Fibroblast of lung (primary cell): ENCODE results near the gene SEMA3D. TPM values are rescaled to one million over a fixed set of nuclear protein-coding genes. Genes with fewer than 3 reads are reported as not detected.

Experiments used
- DNase-seq, 2 donors: peaks; one replicate each; pipeline versions ENCODE4 v3.0.0 to v3.0.0-alpha.2; 2010; ENCODE audit warnings: low read depth in 2 of 2
- H2AFZ ChIP-seq: 2 replicates; pipeline ENCODE4 v1.5.1; 2012; ENCODE audit warnings: low read length, control low read depth, inconsistent platforms
- H3K27ac ChIP-seq: 2 replicates; pipeline ENCODE4 v1.5.1; 2011; ENCODE audit warnings: low read length, control low read depth; ENCODE audit not compliant: insufficient read depth
- H3K27me3 ChIP-seq: 2 replicates; pipeline ENCODE4 v1.5.1; 2011; ENCODE audit warnings: mild to moderate bottlenecking, low read length; ENCODE audit not compliant: control insufficient read depth, insufficient read depth
- H3K36me3 ChIP-seq: 2 replicates; pipeline ENCODE4 v1.5.1; 2011; ENCODE audit warnings: low read length; ENCODE audit not compliant: control insufficient read depth, insufficient read depth
- H3K4me1 ChIP-seq: 2 replicates; pipeline ENCODE4 v1.5.1; 2011; ENCODE audit warnings: low read length; ENCODE audit not compliant: control insufficient read depth, insufficient read depth; ENCODE audit errors: extremely low read depth
- H3K4me2 ChIP-seq: 2 replicates; pipeline ENCODE4 v1.5.1; 2011; ENCODE audit warnings: low read length, control low read depth; ENCODE audit not compliant: insufficient read depth; ENCODE audit errors: extremely low read depth
- H3K4me3 ChIP-seq, 4 experiments: fragments of 200-600 bp in 1 of 4; sonication (generic) in 1 of 4; replicated peaks in 1 of 4; 2 replicates each; pipeline ENCODE4 v1.5.1; 2011 to 2016; ENCODE audit warnings: low read length in 4 of 4, low read depth in 3 of 4, mild to moderate bottlenecking in 3 of 4, control low read depth in 2 of 4, inconsistent platforms in 1 of 4, mixed read lengths in 1 of 4; ENCODE audit not compliant: insufficient read depth in 1 of 4; ENCODE audit errors: control extremely low read depth in 1 of 4
- H3K79me2 ChIP-seq: 2 replicates; pipeline ENCODE4 v1.5.1; 2012; ENCODE audit warnings: mild to moderate bottlenecking, low read length, inconsistent platforms; ENCODE audit not compliant: control insufficient read depth, insufficient read depth
- H3K9ac ChIP-seq: 2 replicates; pipeline ENCODE4 v1.5.1; 2011; ENCODE audit warnings: mild to moderate bottlenecking, low read length, control low read depth; ENCODE audit not compliant: insufficient read depth
- H3K9me3 ChIP-seq: 2 replicates; pipeline ENCODE4 v1.5.1; 2012; ENCODE audit warnings: low read depth, low read length; ENCODE audit not compliant: control insufficient read depth, insufficient read depth
- H4K20me1 ChIP-seq: 2 replicates; pipeline ENCODE4 v1.5.1; 2011; ENCODE audit warnings: low read length; ENCODE audit not compliant: control insufficient read depth, insufficient read depth; ENCODE audit errors: extremely low read depth
- CTCF ChIP-seq, 2 donors: IDR thresholded peaks in 1 of 2; conservative IDR thresholded peaks in 1 of 2; 1 replicate in 1 of 2; 2 replicates in 1 of 2; pipeline ENCODE4 v1.5.1; 2011 to 2012; ENCODE audit warnings: low read length in 2 of 2, control low read depth in 1 of 2, inconsistent platforms in 1 of 2, low read depth in 1 of 2, mild to moderate bottlenecking in 1 of 2
- EZH2 ChIP-seq: IDR thresholded peaks from 2 replicates; pipeline ENCODE4 v1.5.1; 2012; ENCODE audit warnings: low read length, control low read depth, mild to moderate bottlenecking; ENCODE audit errors: missing control alignments
- polyA plus RNA-seq, 2 donors: library from polyadenylated mRNA; depleted of rRNA in 1 of 2; stranded (reverse) in 1 of 2; unstranded in 1 of 2; fragments of >200 nt; gene quantifications; 2 replicates each; pipeline ENCODE4 v1.2.1, GENCODE V29; 2011 to 2012; ENCODE audit warnings: missing spikeins in 1 of 2
- total RNA-seq: library from RNA; depleted of rRNA; stranded (reverse); fragments of >200 nt; gene quantifications from 2 replicates; pipeline ENCODE4 v1.2.1, GENCODE V29; 2014

SEMA3D gene
- total and polyA plus RNA-seq, 2 donors (not counting 1 experiment from before 2014, with no cell fraction given) = 4.1 to 4.6 TPM

GRCh38 chr7:85220651-85221050 lies 33.8 kb upstream of the SEMA3D start:
- H3K27me3 ChIP-seq = no peaks in the 10 kb centered on the region
- H3K4me1 ChIP-seq = no peaks in the 10 kb centered on the region
- H3K9me3 ChIP-seq = no peaks in the 10 kb centered on the region
- no peaks in the 10 kb centered on the region for H4K20me1 ChIP-seq
- TF ChIP-seq EZH2 (no peak), CTCF (conservative IDR thresholded peaks at IDR 0.05 in 1 of 2, IDR thresholded peaks at IDR 0.05 in 1 of 2; ENCODE audit: low read depth in 1 of 2, low read length in 2 of 2) (no peak)
- no peak overlapping the region for H3K4me3 ChIP-seq
- H3K4me2 ChIP-seq = no peak overlapping the region
- H3K36me3 ChIP-seq = no peaks in the 10 kb centered on the region
- no peak for DNase-seq
- H3K27ac ChIP-seq = no peak overlapping the region
- H3K79me2 ChIP-seq = no peaks in the 10 kb centered on the region
- no peak overlapping the region for H2AFZ ChIP-seq
- H3K9ac ChIP-seq = no peak overlapping the region

GRCh38 chr7:85220023-85220422 lies 33.2 kb upstream of the SEMA3D start:
- no peaks in the 10 kb centered on the region for H3K4me1 ChIP-seq
- no peaks in the 10 kb centered on the region for H4K20me1 ChIP-seq
- H3K27ac ChIP-seq = no peak overlapping the region
- no peak for DNase-seq
- no peak overlapping the region for H3K9ac ChIP-seq
- H3K9me3 ChIP-seq = no peaks in the 10 kb centered on the region
- no peaks in the 10 kb centered on the region for H3K36me3 ChIP-seq
- no peaks in the 10 kb centered on the region for H3K79me2 ChIP-seq
- TF ChIP-seq EZH2 (no peak), CTCF (conservative IDR thresholded peaks at IDR 0.05 in 1 of 2, IDR thresholded peaks at IDR 0.05 in 1 of 2; ENCODE audit: low read depth in 1 of 2, low read length in 2 of 2) (no peak)
- H2AFZ ChIP-seq = no peak overlapping the region
- H3K4me2 ChIP-seq = no peak overlapping the region
- no peaks in the 10 kb centered on the region for H3K27me3 ChIP-seq
- no peak overlapping the region for H3K4me3 ChIP-seq

- no peak for DNase-seq
- TF ChIP-seq EZH2 (no peak), CTCF (conservative IDR thresholded peaks at IDR 0.05 in 1 of 2, IDR thresholded peaks at IDR 0.05 in 1 of 2; ENCODE audit: low read depth in 1 of 2, low read length in 2 of 2) (no peak)
- H3K27me3 ChIP-seq = no peaks in the 10 kb centered on the region
- no peak overlapping the region for H3K27ac ChIP-seq
- H4K20me1 ChIP-seq = no peaks in the 10 kb centered on the region
- no peaks in the 10 kb centered on the region for H3K79me2 ChIP-seq
- no peaks in the 10 kb centered on the region for H3K9me3 ChIP-seq
- H2AFZ ChIP-seq = no peak overlapping the region
- no peaks in the 10 kb centered on the region for H3K36me3 ChIP-seq
- no peak overlapping the region for H3K4me3 ChIP-seq
- H3K9ac ChIP-seq = no peak overlapping the region
- H3K4me2 ChIP-seq = no peak overlapping the region
- no peaks in the 10 kb centered on the region for H3K4me1 ChIP-seq
Observed at GRCh38 chr7:85217085-85217484, 30.2 kb upstream of the SEMA3D start.
